GM12875 (cell line): Measurements from ENCODE around the gene DNM3.
"Not testable (repeated sequence)": the region's sequence is repeated elsewhere in the genome, so short reads cannot be mapped to it uniquely, and the experiment has no call there.

Source experiments
- H3K4me3 ChIP-seq: one replicate; pipeline ENCODE4 v1.5.1; 2011; ENCODE audit warnings: low read depth, low read length, control low read depth
- CTCF ChIP-seq: IDR thresholded peaks from 2 replicates; pipeline ENCODE4 v1.5.1; 2011; ENCODE audit warnings: low read depth, mild to moderate bottlenecking, control low read depth, inconsistent platforms, low read length, moderate library complexity, borderline replicate concordance; ENCODE audit not compliant: insufficient read depth

Gene DNM3

GRCh38 chr1:172004671-172005070 is 163.4 kb downstream of the DNM3 start:
- no peak overlapping the region for H3K4me3 ChIP-seq
- no peak for TF ChIP-seq CTCF

GRCh38 chr1:172005856-172006255 is 164.6 kb downstream of the DNM3 start:
- TF ChIP-seq CTCF: no peak

DNA sequence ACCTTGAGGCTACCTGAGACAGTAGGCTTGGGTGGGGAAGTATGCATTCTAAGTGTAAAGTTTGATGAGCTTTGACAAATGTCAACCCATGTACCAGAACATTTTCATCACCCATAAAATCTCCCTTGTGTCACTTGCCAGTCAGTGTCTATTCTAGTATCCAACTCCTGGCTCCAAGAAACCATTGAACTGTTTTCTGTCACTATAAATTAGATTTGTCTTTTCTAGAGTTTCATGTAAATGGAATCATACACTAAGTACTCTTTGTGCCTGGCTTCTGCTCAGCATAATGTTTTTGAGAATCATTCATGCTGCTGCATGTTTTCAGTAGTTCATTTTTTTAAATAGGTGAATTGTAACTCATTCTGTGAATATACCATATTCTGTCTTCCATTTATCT is 165.4 kb downstream of the DNM3 start:
- no peak overlapping the region for H3K4me3 ChIP-seq
- TF ChIP-seq CTCF: no peak

More at GRCh38 chr1:172005856-172006255, 164.6 kb downstream of the DNM3 start:
- H3K4me3 ChIP-seq: no peak overlapping the region

GRCh38 chr1:172018727-172019311 is 177.5 kb downstream of the DNM3 start:
- no peak overlapping the region for H3K4me3 ChIP-seq
- TF ChIP-seq CTCF: no peak

DNA sequence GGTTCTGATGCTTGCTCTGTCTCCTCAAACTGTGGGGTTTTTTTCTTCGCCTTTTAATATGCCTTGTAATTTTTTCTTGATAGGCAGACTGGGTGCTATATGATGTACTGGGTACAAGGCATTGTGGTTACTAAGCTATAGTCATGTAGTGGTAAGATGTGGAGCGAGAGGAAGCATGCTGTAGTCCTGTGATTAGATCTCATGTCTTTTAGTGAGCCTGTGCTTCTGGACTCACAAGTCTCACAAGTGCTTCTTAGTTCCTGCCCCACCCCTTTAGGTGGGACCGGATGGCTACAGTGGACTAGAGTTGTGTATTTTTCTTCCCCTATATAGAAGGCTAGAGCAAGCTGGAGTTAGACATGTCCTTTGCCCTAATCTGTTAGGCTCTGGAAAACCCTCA is 178.7 kb downstream of the DNM3 start:
- TF ChIP-seq CTCF: no peak
- no peak overlapping the region for H3K4me3 ChIP-seq

- no peak for TF ChIP-seq CTCF
- H3K4me3 ChIP-seq: no peak overlapping the region
These were observed 183.2 kb downstream of the DNM3 start for GRCh38 chr1:172024516-172024915.

DNA sequence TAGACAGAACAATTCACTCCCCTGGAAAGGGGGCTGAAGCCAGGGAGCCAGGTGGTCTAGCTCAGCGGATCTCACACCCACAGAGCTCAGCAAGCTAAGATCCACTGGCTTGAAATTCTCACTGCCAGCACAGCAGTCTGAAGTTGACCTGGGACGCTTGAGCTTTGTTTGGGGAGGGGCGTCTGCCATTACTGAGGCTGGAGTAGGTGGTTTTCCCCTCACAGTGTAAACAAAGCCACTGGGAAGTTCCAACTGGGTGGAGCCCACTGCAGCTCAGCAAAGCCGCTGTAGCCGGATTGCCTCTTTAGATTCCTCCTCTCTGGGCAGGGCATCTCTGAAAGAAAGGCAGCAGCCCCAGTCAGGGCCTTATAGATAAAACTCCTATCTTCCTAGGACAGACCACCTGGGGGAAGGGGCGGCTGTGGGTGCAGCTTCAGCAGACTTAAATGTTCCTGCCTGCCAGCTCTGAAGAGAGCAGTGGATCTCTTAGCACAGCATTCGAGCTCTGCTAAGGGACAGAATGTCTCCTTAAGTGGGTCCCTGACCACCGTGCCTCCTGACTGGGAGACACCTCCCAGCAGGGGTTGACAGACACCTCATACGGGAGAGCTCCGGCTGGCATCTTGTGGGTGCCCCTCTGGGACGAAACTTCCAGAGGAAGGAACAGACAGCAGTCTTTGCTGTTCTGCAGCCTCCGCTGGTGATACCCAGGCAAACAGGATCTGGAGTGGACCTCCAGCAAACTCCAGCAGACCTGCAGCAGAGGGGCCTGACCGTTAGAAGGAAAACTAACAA is 183.8 kb downstream of the DNM3 start:
- not testable (repeated sequence) for H3K4me3 ChIP-seq
